Neutrophil (primary cell): ENCODE data around the gene TSPAN5.
"Not testable (repeated sequence)": the region's sequence is repeated elsewhere in the genome, so short reads cannot be mapped to it uniquely, and the experiment has no call there.

Source experiments
- H3K27ac ChIP-seq: fragments of 200-600 bp; sonication (generic); 2 replicates; pipeline ENCODE4 v1.5.1; 2016; ENCODE audit warnings: mild to moderate bottlenecking, moderate library complexity
- H3K27me3 ChIP-seq: fragments of 200-600 bp; sonication (generic); 2 replicates; pipeline ENCODE4 v1.6.0; 2016; ENCODE audit warnings: mild to moderate bottlenecking
- H3K36me3 ChIP-seq: fragments of 200-600 bp; sonication (generic); 2 replicates; pipeline ENCODE4 v1.5.1; 2017
- H3K4me1 ChIP-seq, 2 experiments: fragments of 200-600 bp in 1 of 2; sonication (generic) in 1 of 2; 1 replicate in 1 of 2; 2 replicates in 1 of 2; pipeline versions ENCODE4 v1.5.1 to v1.6.1; 2013 to 2016; ENCODE audit warnings: low read depth in 1 of 2, low read length in 1 of 2, mild to moderate bottlenecking in 1 of 2, moderate library complexity in 1 of 2; ENCODE audit not compliant: control insufficient read depth in 1 of 2, insufficient read depth in 1 of 2
- H3K4me3 ChIP-seq, 2 experiments: fragments of 200-600 bp in 1 of 2; sonication (generic) in 1 of 2; 1 replicate in 1 of 2; 2 replicates in 1 of 2; pipeline ENCODE4 v1.5.1; 2013 to 2016; ENCODE audit warnings: low read depth in 1 of 2, low read length in 1 of 2, mild to moderate bottlenecking in 1 of 2, moderate library complexity in 1 of 2
- H3K9me3 ChIP-seq: fragments of 200-600 bp; sonication (generic); 2 replicates; pipeline ENCODE4 v1.5.1; 2016
- TF ChIP-seq, protein P1 (sequence below): fragments of 200-600 bp; sonication (generic); IDR thresholded peaks from 2 replicates; pipeline ENCODE4 v1.5.1; 2016; ENCODE audit warnings: antibody characterized with exemption

Gene TSPAN5

DNA sequence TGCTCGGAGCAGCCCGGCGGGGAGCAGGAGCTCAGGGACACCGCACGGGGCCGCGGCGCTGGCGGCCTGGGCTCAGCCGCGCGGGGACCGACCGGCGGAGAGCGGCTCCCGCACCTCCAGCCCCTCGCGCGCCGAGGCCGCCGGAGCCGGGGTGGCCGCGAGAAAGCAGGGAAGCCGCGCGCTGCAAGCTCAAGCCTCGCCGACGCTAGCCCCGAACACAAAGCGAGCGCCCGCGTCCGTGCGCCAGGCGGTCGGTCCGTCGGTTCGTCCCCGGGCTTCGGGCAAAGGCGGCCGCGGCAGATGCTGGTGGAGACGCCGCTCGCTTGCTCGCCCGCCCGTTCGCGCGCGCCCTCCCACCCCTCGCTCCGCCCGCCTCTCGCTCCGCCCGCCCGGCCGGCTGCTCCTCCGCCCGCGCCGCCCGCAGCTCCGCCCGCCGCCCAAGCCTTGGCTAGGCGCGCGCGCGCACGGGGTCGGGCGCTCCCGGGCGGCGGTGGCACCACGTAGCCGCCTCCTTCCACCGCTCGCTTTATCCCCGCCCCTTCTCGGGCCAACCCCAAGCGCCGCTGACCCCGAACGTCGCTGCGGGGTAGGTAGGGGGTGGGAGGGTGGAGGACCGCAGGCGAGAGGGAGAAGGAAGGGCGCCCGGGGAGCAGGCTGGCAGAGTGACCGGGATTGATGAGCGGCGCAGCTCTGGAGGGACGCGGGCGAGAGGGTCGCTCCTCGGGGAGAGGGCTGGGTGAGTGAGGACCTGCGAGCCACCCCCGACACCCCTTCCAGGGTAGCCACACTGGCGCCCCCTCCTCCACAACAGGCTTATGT lies at the start of gene TSPAN5:
TSPAN5 (minus strand) TSS at position 325 of the 819 bp plus-strand sequence.
- TF ChIP-seq, protein P1, sequence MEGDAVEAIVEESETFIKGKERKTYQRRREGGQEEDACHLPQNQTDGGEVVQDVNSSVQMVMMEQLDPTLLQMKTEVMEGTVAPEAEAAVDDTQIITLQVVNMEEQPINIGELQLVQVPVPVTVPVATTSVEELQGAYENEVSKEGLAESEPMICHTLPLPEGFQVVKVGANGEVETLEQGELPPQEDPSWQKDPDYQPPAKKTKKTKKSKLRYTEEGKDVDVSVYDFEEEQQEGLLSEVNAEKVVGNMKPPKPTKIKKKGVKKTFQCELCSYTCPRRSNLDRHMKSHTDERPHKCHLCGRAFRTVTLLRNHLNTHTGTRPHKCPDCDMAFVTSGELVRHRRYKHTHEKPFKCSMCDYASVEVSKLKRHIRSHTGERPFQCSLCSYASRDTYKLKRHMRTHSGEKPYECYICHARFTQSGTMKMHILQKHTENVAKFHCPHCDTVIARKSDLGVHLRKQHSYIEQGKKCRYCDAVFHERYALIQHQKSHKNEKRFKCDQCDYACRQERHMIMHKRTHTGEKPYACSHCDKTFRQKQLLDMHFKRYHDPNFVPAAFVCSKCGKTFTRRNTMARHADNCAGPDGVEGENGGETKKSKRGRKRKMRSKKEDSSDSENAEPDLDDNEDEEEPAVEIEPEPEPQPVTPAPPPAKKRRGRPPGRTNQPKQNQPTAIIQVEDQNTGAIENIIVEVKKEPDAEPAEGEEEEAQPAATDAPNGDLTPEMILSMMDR = no peak
- Histone ChIP-seq H3K9me3 (no peaks in the 10 kb centered on the region), H3K27me3 (peaks cover 65% of the 10 kb centered on the region), H3K4me3 (peak within 1 kb of the TSS; percentile 29 to 33), H3K36me3 (no peaks in the 10 kb centered on the region), H3K4me1 (peaks cover 17 to 19% of the 10 kb centered on the region in 2 experiments), H3K27ac (no peak within 1 kb of the TSS)

DNA sequence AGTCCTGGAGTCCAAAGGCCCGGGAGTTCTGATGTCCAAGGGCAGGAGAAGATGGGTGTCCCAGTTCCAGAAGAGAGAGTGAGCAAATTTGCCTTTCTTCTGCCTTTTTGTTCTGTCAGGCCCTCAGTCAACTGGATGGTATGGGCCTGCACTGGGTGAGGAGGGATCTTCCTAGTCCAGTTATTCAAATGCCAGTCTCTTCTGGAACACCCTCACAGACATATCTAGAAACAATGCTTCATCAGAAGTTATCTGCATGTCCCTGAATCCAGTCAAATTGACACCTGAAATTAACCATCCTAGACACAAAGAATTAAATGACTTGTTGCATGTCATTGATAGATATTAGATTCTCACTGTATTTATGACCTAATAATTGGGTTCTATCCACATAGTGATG lies 48.5 kb upstream of the TSPAN5 start:
- H3K27ac ChIP-seq = no peak overlapping the region
- TF ChIP-seq, protein P1 = no peak
- H3K9me3 ChIP-seq = no peaks in the 10 kb centered on the region
- no peak overlapping the region for H3K4me3 ChIP-seq
- no peaks in the 10 kb centered on the region for H3K4me1 ChIP-seq
- no peaks in the 10 kb centered on the region for H3K36me3 ChIP-seq
- no peaks in the 10 kb centered on the region for H3K27me3 ChIP-seq

DNA sequence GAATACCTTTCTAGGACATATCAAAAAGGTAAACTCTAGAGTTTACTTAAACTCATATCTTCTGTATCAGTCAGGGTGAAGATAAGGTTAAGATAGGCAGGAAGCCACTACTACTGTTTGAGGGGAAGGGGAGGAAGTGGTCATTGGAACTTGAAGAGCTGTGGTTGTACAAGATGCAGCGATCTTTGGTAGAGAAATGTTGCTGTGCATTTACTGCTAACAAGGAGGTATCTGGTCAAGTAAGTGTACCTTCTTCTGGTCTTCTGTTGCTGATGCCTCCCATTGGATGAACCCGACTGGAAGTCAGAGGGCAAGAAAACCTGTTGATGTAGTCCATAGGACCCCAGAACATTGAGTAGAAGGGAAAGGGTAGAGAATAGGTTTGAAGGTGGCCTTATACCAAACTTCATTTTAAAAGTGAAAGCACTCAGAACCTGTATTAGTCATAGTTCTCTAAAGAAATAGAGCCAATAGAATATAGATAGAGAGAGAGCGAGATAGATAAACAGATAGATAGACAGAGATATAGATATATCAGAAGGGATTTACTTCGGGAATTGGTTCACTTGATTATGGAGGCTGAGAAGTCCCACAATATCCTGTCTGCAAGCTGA lies 47.9 kb upstream of the TSPAN5 start:
- Histone ChIP-seq H3K36me3 (no peaks in the 10 kb centered on the region), H3K4me3 (no peak overlapping the region), H3K27me3 (no peaks in the 10 kb centered on the region), H3K27ac (no peak overlapping the region), H3K4me1 (no peaks in the 10 kb centered on the region), H3K9me3 (no peaks in the 10 kb centered on the region)
- TF ChIP-seq, protein P1 = no peak

DNA sequence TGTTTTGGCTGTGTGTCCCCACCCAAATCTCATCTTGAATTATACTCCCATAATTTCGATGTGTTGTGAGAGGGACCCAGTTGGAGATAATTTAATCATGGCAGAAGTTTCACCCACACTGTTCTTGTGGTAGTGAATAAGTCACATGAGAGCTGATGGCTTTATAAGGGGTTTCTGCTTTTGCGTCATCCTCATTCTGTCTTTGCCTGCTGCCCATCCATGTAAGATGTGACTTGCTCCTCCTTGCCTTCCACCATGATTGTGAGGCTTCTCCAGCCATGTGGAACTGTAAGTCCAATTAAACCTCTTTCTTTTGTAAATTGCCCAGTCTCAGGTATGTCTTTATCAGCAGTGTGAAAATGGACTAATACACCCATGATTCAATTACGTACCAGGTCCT lies 47.2 kb upstream of the TSPAN5 start:
- H3K27me3 ChIP-seq, H3K4me1 ChIP-seq, H3K36me3 ChIP-seq, H3K4me3 ChIP-seq, H3K27ac ChIP-seq, H3K9me3 ChIP-seq: not testable (repeated sequence)

DNA sequence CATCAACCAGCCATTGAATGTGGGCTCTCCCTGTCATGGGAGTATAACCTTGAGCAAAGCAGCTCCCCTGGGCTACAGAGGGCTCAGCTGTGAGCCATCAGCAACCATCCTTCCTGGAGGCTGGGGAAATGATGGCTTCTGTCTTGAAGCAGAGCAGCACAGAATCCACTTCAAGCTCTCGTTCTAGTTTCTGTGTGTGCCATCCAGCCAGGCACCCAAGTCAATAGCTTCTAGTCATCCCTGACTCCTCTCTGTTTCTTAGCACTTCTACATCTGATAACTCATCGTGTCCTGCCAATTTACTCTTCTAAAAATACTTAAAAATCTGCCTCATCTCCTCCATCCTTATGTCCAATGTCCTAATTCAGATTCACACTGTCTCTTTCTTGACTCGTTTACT lies 42.2 kb upstream of the TSPAN5 start:
- Histone ChIP-seq H3K27me3 (no peaks in the 10 kb centered on the region), H3K4me1 (no peaks in the 10 kb centered on the region), H3K36me3 (no peaks in the 10 kb centered on the region), H3K9me3 (no peaks in the 10 kb centered on the region), H3K4me3 (no peak overlapping the region), H3K27ac (no peak overlapping the region)
- TF ChIP-seq, protein P1 = no peak

DNA sequence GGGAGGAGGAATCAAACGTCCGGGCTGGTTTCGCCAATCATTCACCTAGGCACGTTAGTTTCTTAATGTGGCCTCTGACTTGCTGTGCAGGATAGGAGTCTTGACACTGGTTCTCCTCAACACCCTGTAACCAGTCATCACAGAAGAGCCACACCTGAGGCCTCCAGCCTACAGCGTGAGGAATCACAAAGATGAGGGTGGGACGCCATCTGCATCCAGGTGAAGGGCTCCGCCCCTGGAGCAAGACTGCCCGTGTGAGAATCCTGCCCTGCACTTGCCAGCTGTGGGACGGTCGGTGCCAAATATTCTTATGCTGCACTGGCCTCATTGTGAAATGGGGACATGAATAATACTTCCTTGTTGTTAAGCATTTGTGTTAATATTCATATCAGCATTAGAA lies 35.7 kb upstream of the TSPAN5 start:
- TF ChIP-seq, protein P1 = no peak
- no peaks in the 10 kb centered on the region for H3K36me3 ChIP-seq
- H3K27ac ChIP-seq = no peak overlapping the region

More for the DNA sequence above, 35.7 kb upstream of the TSPAN5 start:
- no peak overlapping the region for H3K4me3 ChIP-seq
- H3K4me1 ChIP-seq = no peaks in the 10 kb centered on the region
- H3K9me3 ChIP-seq = no peaks in the 10 kb centered on the region
- H3K27me3 ChIP-seq = no peaks in the 10 kb centered on the region
